Right ventricle myocardium superior (tissue), 1 donor: ENCODE results near the gene NRCAM. TPM values are rescaled to one million over a fixed set of nuclear protein-coding genes. Genes with fewer than 3 reads are reported as not detected.

Experiments
- ATAC-seq: fragments of 200-7000 bp; cut with Tn5 transposase; one replicate; pipeline ENCODE4 v1.9.1; 2020; ENCODE audit warnings: mild to moderate bottlenecking; ENCODE audit not compliant: poor library complexity
- DNase-seq: peaks from one replicate; pipeline ENCODE4 v3.0.0-alpha.2; 2020
- intact Hi-C: fragments of 100-400 bp; cut with DNase I; formaldehyde crosslinking; loops from one replicate; pipeline ENCODE4 v1.11.2; 2022
- total RNA-seq: library from RNA; stranded (reverse); fragmentation: NEBNext Ultra II Directional; extraction: Animal tissue kit (Norgen Biotek cat#: 25700); gene quantifications from one replicate; pipeline ENCODE4 v1.2.1, GENCODE V29; 2021
- donor health status: DM: no; HTN: yes; CAD: no; lungs with severe emphysema.

Gene NRCAM
- total RNA-seq, 1 donor from 2014 or later = 0.27 TPM

DNA sequence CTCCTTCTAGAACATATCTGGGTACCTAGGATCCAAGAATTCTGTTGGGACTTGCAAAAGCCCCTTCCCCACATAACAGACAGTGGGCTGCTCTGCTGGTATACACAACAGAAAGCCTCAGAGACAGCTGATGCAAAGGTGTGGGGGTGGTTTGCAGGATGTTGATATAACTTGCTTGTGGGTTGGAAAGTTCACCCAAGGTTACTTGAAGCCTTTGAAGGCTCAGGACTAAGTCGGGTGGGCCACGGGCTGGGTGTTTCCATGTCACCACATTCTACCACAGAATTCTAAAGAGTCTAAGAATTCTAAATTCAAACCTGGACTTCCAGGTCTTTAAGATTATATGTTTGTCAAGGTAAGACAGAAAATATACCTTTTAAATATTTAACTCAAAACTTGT is 7.4 kb upstream of the NRCAM start:
- ATAC-seq (no peak), DNase-seq (no peak)
- intact Hi-C loops = no loop called here

DNA sequence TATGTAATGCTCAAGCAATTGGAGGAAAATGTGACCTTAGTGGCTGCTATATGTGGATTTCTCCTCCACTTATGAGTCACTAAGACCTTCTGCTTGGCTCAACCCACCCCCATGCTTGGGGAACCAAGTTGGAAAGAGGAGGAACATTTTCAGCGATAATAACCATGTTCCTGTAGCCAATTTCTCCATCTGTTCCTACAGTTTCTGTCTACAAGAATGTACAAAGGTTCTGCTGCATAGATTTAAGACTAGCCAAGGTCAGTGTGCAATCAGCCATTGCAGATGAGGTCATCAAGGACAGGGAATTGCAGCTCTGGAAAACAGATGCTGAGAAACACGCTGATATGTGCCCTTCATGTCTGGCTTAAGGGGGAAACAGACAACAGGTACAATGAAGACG is 5.6 kb upstream of the NRCAM start:
- DNase-seq (no peak), ATAC-seq (peak; percentile 48)
- intact Hi-C loops = no loop called here

DNA sequence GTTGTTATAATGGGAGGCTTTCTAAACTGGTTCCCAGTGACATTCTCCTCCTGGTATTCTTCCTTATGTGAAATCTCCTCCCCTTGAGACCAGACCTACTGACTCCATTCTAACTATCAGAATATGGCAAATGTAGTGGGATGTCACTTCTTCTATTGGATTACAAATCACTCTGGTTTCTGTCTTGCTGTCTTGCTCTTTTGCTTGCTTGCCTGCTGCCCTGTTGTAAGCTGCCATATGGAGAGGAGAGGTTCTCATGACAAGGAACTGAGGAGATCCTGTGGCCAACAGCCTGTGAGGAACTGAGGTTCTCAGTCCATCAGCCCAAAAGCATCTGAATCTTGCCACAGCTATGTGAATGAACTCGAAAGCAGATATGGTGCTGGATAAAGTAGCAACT is 4.7 kb upstream of the NRCAM start:
- intact Hi-C loops = no loop called here
- ATAC-seq (no peak), DNase-seq (no peak)

DNA sequence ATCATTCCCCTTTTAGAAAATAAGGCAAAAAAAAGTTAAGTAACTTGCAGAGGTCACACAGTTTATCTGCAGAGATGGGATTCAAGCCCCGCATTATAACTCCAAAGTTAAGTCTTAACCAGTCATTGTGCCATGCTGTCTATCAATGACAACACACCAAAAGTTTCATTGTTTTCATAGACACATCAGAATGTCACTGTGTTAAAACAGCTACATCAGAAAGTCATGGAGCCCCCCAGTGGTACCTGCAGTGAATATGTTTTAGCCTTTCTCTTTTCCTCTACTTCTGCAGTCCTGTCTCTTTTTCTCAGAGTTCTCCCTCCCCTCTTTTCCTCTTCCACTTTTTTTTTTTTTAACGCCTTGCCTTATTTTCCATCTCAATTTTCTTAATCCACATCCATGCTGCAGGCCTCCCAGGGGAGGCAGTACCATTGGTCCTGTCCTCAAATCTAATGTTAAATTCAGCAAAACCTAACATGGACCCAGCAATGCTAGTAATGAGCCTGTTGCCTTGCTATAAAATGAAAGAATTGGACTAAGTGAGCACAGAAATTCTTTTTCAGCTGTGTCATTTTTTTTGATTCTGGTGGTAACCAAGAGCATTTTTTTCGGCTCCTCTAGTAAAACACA is 3.8 kb upstream of the NRCAM start:
- intact Hi-C loops = loop anchor here (10.0 kb wide), 1 partner anchor 275 kb away; no protein-coding TSS in a partner anchor
- ATAC-seq (no peak), DNase-seq (no peak)

DNA sequence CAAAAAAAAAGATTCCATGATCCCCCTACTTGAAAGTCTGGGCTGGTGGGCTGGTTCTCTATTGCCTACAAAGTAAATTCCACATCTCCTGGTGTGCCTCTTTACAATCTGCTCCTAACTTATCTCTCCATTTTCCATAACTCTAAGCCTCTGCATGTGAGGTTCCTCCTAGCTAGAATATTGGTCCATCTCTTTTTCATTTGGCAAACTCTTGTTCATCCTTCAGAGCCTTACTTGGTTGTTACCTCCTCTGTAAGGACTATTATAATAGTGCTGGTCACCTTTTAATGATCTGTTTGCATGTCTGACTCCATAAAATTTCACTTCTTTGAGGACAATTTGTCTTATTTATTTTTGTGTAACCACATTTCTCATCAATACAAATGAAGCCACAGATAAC is 1.6 kb upstream of the NRCAM start:
- ATAC-seq (no peak), DNase-seq (no peak)
- intact Hi-C loops = loop anchor here (10.0 kb wide), 1 partner anchor 273 kb away; no protein-coding TSS in a partner anchor

DNA sequence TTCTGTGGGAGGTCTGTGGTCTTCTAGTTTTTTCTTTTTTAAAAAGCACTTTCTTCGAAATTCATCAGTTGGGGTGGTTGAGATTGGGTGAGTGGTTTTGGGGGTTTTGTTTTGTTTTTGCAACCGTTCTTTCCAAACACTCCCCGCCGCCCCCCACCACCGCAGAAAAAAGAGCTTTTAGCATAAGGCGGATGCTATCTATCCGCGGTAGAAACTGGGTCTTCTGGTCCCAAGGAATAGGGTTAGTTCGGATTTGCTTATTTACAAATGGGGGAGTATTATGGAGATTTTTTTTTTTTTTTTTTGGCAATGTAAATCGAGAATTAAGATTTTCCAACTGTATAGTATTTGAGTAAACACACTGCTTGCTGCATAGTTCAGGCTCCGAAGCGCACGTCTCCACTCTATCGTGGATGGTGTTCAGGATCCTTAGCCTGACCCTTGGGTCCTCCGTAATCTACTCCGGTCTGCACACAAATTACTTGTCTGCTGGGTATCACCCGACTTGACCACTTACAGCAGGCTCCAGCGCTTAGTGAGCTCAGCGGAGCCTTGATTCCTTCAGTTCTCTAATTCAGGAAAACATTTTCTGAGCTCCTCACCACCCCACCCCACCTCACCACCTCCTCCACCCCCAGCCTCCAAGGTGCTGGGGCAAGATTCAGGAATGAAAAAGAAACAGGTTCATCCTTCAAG is 757 bp upstream of the NRCAM start:
- no peak for DNase-seq
- ATAC-seq = no peak
- intact Hi-C loops = loop anchor here (10.0 kb wide), 1 partner anchor 272 kb away; no protein-coding TSS in a partner anchor

DNA sequence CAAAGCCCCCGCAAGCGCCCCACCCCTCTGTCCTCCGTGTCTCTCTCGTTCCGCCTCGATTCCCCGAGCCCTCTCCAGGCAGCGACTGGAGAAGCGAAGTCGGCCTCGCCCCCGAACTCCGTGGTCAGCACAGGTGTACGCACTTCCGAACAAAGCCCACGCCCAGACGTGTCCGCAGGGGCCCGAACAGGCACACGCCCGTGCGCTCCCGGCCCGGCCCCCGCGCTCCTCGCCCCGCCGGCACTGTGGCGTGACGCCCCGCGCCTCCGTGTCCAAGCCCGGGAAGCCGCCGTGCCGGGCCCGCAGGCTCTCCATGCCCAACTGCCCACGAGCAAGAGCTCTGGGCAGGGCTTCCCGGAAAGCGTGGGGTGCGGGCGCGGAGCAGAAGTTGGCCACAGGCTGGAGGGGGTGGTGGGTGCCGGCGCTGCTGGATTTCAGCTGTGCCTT is 662 bp downstream of the NRCAM start:
- no peak for DNase-seq
- ATAC-seq = peak; percentile 48
- intact Hi-C loops = loop anchor here (10.0 kb wide), 1 partner anchor 271 kb away; no protein-coding TSS in a partner anchor

DNA sequence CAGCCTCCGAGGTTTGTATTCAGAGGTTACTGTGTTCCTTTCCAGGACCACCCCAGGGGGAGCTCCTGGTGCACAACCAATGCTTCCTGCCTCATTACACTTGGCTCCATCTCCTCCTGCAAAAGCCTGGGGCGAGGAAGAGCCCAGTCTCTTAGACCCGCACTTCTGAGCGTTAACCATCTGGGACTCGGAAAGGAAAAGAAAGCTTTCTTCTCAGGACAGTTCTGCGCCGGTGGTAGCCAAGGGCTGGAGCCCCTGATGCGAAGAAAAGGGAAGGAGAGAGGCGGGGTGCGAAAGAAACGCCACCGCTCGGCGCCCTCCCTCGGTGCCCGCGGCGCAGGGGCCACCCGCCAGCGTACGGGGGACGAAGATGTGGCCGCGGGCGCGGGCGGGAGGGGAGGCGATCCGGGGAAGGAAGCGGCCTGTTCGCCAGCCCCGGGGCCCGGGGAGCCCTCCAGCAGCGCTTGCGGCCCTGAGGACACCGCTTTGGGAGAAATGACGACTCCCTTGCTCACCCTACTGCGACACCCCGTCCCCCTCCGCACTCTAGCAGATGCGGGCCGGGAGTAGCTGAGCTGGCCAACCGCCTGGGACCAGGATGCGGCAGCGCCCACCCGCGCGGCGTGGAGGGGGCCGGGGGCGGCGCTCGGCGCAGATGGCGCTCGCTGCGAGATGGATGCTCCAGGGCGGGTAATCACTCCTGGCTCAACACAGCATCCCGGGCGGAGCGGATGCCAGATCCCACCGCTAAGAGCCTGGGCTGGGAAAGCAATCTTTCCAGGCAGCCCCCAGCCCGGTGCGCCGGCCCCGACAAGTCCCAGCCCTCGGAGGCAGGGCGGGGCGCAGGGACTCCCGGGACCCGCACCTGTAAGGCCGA is 1.3 kb downstream of the NRCAM start:
- intact Hi-C loops = loop anchor here (10.0 kb wide), 1 partner anchor 270 kb away; no protein-coding TSS in a partner anchor
- DNase-seq = no peak
- peak; percentile 15 for ATAC-seq

DNA sequence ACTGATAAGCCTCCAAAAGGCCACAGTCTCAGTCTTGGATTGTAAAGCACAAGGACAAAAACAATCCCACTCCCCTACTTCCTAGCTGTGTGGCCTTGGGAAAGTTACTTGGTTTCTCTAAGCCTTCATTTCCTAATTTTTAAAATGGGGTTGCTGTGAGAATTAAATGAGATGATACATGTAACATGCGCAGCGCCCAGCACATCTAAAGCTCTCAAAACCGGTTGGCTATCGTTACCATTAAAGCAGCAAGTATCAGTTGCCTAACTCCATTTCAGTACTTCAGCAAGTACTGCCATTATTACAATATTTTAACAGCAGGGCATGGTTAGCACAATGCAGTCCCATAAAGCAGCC is 1.9 kb downstream of the NRCAM start:
- DNase-seq (no peak), ATAC-seq (no peak)
- intact Hi-C loops = loop anchor here (10.0 kb wide), 1 partner anchor 269 kb away; no protein-coding TSS in a partner anchor

DNA sequence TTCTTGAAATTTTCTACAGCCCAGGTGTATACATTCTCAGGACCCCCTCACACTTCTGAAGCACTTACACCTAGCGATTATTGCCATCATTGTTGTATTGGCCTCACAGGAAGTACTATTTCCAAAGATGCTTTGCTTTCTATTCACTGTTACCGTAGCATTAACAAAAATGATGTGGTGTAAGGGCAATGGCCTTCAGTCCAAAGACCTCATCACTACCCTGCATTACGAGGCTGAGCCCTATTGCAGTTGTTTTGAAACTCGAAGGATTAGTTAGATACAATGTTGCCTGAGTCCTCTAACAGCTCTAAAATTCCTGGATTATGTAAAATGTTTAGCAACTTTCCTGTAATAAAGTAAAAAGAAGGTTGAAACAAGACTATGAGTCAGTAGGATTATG is 2.9 kb downstream of the NRCAM start:
- ATAC-seq = no peak
- intact Hi-C loops = loop anchor here (10.0 kb wide), 1 partner anchor 269 kb away; no protein-coding TSS in a partner anchor
- no peak for DNase-seq

DNA sequence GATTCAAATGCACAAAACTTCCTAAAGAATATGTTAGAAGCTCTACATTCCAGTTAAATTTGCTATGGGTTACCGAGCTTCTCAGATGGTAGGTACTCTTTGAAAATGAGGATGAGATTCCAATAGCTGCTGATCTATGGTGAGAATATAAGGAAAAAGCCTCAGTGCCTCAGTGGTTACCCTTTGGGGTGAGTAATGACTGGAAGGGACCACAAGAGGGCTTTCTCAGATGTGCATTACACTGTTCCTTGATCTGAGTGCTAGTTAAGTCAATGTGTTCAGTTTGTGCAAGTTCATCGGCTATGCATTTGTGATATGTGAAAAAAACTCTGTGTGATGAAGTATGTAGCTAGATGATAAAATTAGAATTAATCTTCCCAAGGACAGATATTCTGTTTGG is 3.5 kb downstream of the NRCAM start:
- DNase-seq = no peak
- ATAC-seq = no peak
- intact Hi-C loops = loop anchor here (10.0 kb wide), 1 partner anchor 268 kb away; no protein-coding TSS in a partner anchor

DNA sequence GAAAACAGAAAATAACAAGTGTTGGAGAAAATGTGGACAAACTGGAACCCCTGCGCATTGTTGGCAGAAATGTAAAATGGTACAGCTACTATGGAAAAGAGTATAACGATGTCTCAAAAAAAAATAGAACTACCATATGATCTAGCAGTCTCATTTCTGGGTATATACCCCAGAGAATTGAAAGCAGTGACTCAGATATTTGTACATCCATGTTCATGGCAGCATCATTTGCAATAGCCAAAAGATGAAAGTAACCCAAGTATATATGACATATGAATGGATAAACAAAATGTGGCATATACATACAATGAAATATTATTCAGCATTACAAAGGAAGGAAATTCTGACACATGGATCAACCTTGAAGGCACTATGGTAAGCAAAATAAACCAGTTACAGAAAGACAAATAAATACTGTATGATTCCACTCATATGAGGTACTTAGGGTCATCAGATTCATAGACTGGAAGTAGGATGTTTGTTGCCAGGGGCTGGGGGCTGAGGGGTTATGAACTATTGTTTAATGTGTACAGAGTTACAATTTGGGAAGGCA is 4.9 kb downstream of the NRCAM start:
- intact Hi-C loops = loop anchor here (10.0 kb wide), 1 partner anchor 267 kb away; no protein-coding TSS in a partner anchor
- DNase-seq = no peak
- ATAC-seq = no peak

DNA sequence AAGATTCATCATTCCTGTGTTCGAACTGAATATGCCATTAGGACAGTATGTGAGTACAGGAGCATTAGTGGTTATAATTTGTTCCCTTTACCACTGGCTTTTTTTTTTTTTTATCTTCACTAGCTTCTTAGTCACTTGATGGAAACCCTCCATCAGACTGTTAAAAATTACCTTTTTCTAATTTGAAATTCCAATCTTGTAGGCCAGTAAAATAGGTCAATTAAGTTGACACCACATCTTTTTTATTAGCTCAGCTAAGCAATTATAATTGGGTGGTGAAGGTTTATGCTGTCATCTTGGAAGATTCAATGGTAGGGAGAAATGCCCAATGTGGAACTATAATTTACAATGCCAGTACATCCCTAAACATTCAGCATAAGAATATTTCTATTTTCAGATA is 6.1 kb downstream of the NRCAM start:
- intact Hi-C loops = loop anchor here (10.0 kb wide), 1 partner anchor 265 kb away; no protein-coding TSS in a partner anchor
- no peak for DNase-seq
- ATAC-seq = no peak

DNA sequence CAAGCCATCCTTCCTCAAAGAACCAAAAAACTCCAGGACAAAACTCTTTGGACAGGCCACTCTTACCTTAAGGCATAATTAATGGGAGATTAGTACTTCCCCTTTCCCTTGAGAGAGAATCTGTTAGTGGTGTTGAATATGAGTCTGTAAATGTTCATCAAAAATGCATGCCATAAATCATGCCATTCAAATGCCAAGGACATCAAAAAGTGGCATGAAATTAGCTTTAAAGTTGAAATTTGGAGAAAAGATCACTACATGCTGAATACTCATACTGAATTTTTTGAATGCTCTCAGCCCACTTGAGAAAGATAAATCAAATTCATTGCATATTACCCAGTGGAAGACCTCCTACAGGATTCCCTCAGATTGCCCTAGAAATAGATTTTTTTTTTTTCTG is 6.7 kb downstream of the NRCAM start:
- DNase-seq = no peak
- ATAC-seq = no peak
- intact Hi-C loops = no loop called here

DNA sequence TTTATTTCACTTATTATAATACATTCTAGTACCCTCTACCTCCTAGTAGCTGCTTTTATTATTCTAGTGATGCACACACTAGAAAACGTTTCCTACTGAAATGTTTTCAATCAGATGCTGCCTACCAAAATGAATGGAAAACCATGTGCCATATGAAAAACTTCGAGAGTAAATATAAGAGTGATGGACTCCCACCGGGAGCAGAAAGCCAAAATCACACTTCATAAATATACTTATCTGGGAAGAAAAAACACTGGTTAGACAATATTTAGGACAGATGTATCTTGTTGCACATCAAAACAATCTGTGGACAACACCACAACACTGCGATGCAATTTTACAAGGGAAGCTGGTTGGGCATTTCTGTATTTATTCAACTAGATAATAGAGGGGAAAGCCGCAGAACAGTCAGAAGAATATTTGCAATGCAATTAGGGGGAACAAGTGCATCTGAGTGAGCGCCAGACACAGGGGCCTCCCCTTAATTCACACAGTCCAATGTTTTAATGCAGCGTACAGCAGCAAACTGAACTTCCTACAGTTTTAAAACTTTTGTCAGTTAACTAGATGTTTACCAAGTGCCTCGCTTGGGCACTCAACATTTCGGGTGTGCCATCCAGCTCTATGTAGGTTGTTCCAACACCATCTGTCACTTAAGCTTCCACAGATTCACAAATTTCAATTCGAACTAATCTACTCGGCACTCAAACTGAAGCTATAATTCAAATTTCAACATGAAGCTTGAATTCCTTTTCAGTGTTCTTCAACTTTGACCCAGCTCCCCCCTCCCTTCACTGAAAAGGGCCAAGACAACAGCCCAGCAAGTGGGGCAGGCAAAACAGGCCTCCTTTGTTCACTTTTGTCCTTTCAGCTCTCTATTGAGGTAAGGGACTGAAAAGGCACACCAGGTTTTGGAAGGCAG is 7.4 kb downstream of the NRCAM start:
- ATAC-seq = no peak
- intact Hi-C loops = no loop called here
- DNase-seq = no peak

DNA sequence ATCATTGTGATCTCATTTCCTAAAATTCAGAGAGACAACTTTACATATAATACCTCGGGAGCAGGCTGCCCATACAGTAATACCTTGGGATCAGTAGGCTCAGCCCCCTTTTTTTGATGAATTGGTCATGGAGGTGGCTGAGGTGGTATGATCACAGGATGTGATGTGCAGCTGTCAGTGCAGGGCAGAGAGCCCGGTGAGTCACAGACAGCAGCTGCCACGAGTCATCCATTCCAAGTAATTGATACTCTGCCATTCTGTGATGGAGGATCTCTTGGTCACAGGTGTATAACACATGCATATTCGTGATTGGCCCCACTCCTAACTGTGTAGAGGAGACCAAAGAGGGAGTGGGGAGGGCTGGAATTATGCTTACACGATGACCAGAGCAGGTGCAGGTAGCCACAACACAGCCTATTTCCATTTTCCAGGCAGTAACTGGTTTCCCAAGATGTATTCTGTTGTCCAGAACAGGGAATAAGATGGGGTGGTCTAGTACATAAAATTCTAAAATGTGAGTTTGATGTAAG is 14.1 kb downstream of the NRCAM start:
- DNase-seq (no peak), ATAC-seq (no peak)

DNA sequence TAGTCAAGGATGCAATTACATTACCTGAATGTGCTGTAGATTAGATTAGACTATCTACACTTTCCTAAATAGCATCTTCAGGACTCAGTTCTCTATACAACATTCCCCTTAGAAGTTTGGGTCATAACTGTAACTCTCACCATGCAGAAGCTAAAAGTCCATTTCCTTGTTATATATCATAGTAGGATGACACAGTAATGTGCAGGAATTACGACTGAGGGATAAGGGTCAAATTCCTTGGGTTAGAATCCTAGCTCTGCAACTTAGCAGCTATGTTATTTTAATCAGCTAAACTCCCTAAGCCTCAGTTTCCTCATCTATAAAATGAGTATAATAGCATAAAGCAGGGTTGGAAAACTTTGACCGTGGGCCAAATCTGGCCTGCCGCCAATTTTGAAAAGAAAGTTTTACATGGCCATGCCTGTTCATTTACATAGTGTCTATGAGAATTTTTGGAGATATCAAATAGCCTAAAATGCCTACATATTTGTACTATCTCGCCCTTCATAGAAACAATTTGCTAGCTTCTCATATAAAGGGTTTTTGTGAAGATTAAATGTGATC is 14.8 kb downstream of the NRCAM start:
- DNase-seq = no peak
- ATAC-seq = no peak
- intact Hi-C loops = no loop called here

More for the DNA sequence above, 14.1 kb downstream of the NRCAM start:
- intact Hi-C loops = no loop called here
